ENCODE measurements around the gene PCDH20. TPM values are rescaled to one million over a fixed set of nuclear protein-coding genes. Genes with fewer than 3 reads are reported as not detected.

Gene PCDH20, protein sequence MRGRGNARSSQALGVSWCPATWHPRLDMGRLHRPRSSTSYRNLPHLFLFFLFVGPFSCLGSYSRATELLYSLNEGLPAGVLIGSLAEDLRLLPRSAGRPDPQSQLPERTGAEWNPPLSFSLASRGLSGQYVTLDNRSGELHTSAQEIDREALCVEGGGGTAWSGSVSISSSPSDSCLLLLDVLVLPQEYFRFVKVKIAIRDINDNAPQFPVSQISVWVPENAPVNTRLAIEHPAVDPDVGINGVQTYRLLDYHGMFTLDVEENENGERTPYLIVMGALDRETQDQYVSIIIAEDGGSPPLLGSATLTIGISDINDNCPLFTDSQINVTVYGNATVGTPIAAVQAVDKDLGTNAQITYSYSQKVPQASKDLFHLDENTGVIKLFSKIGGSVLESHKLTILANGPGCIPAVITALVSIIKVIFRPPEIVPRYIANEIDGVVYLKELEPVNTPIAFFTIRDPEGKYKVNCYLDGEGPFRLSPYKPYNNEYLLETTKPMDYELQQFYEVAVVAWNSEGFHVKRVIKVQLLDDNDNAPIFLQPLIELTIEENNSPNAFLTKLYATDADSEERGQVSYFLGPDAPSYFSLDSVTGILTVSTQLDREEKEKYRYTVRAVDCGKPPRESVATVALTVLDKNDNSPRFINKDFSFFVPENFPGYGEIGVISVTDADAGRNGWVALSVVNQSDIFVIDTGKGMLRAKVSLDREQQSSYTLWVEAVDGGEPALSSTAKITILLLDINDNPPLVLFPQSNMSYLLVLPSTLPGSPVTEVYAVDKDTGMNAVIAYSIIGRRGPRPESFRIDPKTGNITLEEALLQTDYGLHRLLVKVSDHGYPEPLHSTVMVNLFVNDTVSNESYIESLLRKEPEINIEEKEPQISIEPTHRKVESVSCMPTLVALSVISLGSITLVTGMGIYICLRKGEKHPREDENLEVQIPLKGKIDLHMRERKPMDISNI
- 0.81 and 3.3 TPM in 2 replicates for total RNA-seq

DNA sequence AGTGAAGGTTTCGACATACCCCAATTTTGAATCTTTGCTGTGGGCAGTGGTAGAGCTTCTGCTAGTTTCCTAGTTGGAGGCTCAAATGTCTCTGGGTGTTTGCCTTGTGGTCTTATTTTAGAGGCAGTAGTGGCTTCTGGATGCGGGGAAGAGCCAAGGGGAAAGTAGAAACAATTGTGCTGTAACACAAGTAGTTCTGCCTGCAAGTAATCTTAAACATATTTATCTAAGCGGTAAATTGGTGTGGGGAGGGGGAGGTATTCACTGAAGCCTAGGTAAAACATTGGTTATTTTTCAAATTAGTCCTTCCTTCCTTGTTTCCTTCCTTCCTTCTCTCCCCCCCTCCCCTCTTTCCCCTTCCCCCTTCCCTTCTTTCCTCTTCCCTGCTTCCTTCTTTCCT, at the start of gene PCDH20:
Gene PCDH20 (minus strand): TSS at position 101 of the 400 bp plus-strand sequence. CDS start 691 bp downstream, outside the sequence.

